ENCODE results near the gene CASQ2. TPM values are rescaled to one million over a fixed set of nuclear protein-coding genes. Genes with fewer than 3 reads are reported as not detected.

CASQ2 gene
- total RNA-seq, 1 experiment from 2014 or later = not detected

DNA sequence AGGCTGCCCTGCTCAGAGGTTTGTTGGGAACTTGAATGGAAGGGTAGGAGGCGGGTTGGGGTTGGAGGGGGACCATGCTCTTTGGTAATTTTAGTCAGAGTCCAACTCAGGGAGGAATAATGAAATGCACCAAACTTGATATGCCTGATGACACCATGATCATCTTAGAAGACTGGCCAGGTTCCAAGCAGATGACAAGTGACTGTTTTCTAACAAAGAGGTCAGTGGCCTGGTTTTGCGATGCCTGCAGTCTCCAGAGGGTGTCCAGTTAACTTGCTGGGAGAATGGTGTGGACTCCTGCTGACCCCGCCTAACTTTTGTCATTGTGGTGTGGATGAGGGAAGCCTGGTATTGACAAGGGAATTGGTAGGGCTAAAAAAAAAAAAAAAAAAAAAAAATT is 114.4 kb downstream of the CASQ2 start:
- Mint-ChIP-seq H3K36me3 (ENCODE audit: insufficient read depth, unreplicated experiment) (peaks cover 27% of the 10 kb centered on the region), H3K9me3 (ENCODE audit: unreplicated experiment) (no peaks in the 10 kb centered on the region), H3K4me3 (ENCODE audit: unreplicated experiment) (no peak overlapping the region), H3K27ac (ENCODE audit: low read depth, unreplicated experiment) (no peak overlapping the region), H3K4me1 (ENCODE audit: insufficient read depth, unreplicated experiment) (peaks cover 6% of the 10 kb centered on the region), H3K27me3 (ENCODE audit: insufficient read depth, unreplicated experiment) (no peaks in the 10 kb centered on the region)
- CTCF ChIA-PET = interaction anchor here (0.5 to 0.6 kb wide), 3 partner anchors 59 to 1171 kb away, joined by 3 to 6 read pairs (median 4); no protein-coding TSS in a partner anchor
- no peak for DNase-seq (ENCODE audit: unreplicated experiment)
- POLR2A ChIA-PET = interaction anchor here (0.6 kb wide), 1 partner anchor 78 kb away, joined by 3 read pairs; no protein-coding TSS in a partner anchor
- TF ChIP-seq, protein P1, sequence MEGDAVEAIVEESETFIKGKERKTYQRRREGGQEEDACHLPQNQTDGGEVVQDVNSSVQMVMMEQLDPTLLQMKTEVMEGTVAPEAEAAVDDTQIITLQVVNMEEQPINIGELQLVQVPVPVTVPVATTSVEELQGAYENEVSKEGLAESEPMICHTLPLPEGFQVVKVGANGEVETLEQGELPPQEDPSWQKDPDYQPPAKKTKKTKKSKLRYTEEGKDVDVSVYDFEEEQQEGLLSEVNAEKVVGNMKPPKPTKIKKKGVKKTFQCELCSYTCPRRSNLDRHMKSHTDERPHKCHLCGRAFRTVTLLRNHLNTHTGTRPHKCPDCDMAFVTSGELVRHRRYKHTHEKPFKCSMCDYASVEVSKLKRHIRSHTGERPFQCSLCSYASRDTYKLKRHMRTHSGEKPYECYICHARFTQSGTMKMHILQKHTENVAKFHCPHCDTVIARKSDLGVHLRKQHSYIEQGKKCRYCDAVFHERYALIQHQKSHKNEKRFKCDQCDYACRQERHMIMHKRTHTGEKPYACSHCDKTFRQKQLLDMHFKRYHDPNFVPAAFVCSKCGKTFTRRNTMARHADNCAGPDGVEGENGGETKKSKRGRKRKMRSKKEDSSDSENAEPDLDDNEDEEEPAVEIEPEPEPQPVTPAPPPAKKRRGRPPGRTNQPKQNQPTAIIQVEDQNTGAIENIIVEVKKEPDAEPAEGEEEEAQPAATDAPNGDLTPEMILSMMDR (IDR thresholded peaks at IDR 0.05; ENCODE audit: unreplicated experiment) = no peak
- intact Hi-C loops (cut with micrococcal nuclease) = no loop called here
- BruUV-seq (replicated peaks) = no TSS peak

GRCh38 chr1:115652236-115652788 is 116.2 kb downstream of the CASQ2 start:
- TF ChIP-seq, protein P1 (IDR thresholded peaks at IDR 0.05; ENCODE audit: unreplicated experiment) = no peak
- ChIA-PET POLR2A (interaction anchor here (0.8 kb wide), 1 partner anchor 11 kb away, joined by 3 read pairs; the partner anchor contains the start of gene VANGL1), CTCF (interaction anchor here (0.6 to 1.2 kb wide), 2 partner anchors 16 to 44 kb away, joined by 3 read pairs; no protein-coding TSS in a partner anchor)
- no peak for DNase-seq (ENCODE audit: unreplicated experiment)
- no peaks in the 10 kb centered on the region for H3K27me3 Mint-ChIP-seq (ENCODE audit: insufficient read depth, unreplicated experiment)
- no peaks in the 10 kb centered on the region for H3K9me3 Mint-ChIP-seq (ENCODE audit: unreplicated experiment)
- no peak overlapping the region for H3K4me3 Mint-ChIP-seq (ENCODE audit: unreplicated experiment)
- peaks cover 6% of the 10 kb centered on the region for H3K4me1 Mint-ChIP-seq (ENCODE audit: insufficient read depth, unreplicated experiment)
- peaks cover 27% of the 10 kb centered on the region for H3K36me3 Mint-ChIP-seq (ENCODE audit: insufficient read depth, unreplicated experiment)
- intact Hi-C loops (cut with micrococcal nuclease) = no loop called here
- no TSS peak for BruUV-seq (replicated peaks)
- no peak overlapping the region for H3K27ac Mint-ChIP-seq (ENCODE audit: low read depth, unreplicated experiment)

DNA sequence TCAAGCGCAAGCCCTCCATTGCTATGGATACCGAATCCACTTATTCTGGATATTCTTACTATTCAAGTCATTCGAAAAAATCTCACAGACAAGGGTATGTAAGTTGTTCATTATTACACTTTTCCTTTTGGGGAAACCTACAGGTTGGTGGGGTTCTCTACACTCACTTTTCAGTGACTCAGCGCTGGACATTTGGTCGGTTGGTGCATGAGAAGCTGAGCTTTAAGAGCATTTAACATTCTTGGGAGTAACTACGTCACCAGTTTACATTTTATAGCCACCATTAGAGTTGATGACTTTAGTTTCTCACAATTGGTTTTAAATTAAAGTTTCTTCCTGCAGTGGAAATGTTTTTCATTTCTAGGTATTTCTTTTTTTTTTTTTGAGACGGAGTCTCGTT is 117.1 kb downstream of the CASQ2 start:
- no peak overlapping the region for H3K4me3 Mint-ChIP-seq (ENCODE audit: unreplicated experiment)
- TF ChIP-seq, protein P1 (IDR thresholded peaks at IDR 0.05; ENCODE audit: unreplicated experiment) = no peak
- no TSS peak for BruUV-seq (replicated peaks)
- H3K27ac Mint-ChIP-seq (ENCODE audit: low read depth, unreplicated experiment) = no peak overlapping the region
- DNase-seq (ENCODE audit: unreplicated experiment) = no peak
- ChIA-PET POLR2A (no interaction called here), CTCF (interaction anchor here (0.6 to 1.2 kb wide), 2 partner anchors 19 to 43 kb away, joined by 3 read pairs; no protein-coding TSS in a partner anchor)
- H3K4me1 Mint-ChIP-seq (ENCODE audit: insufficient read depth, unreplicated experiment) = peaks cover 6% of the 10 kb centered on the region
- peaks cover 27% of the 10 kb centered on the region for H3K36me3 Mint-ChIP-seq (ENCODE audit: insufficient read depth, unreplicated experiment)
- no peaks in the 10 kb centered on the region for H3K9me3 Mint-ChIP-seq (ENCODE audit: unreplicated experiment)
- no peaks in the 10 kb centered on the region for H3K27me3 Mint-ChIP-seq (ENCODE audit: insufficient read depth, unreplicated experiment)
- intact Hi-C loops (cut with micrococcal nuclease) = no loop called here

DNA sequence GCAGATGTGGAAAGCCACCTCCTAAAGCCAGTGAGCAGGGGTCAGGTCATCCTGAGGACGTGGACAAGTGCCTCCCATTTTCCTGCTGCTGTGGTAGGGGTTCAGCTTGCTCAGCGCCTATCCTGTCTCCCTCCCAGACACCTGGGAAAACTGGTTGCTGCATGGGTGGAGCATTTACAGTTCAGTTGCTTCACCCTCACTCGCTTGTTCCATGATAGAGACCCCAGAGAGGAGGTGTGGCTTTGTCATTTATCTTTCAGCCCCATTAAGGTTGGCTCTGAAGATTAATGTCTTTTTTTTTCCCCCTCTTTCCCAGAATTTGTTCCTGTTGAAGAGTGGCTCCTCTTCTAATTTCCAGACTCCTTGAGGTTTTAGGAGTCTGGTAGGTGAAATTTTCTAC is 117.6 kb downstream of the CASQ2 start:
- H3K27me3 Mint-ChIP-seq (ENCODE audit: insufficient read depth, unreplicated experiment) = no peaks in the 10 kb centered on the region
- ChIA-PET CTCF (interaction anchor here (0.6 kb wide), 1 partner anchor 19 kb away, joined by 3 read pairs; no protein-coding TSS in a partner anchor), POLR2A (no interaction called here)
- H3K27ac Mint-ChIP-seq (ENCODE audit: low read depth, unreplicated experiment) = no peak overlapping the region
- intact Hi-C loops (cut with micrococcal nuclease) = no loop called here
- H3K36me3 Mint-ChIP-seq (ENCODE audit: insufficient read depth, unreplicated experiment) = peaks cover 27% of the 10 kb centered on the region
- no peak for DNase-seq (ENCODE audit: unreplicated experiment)
- H3K9me3 Mint-ChIP-seq (ENCODE audit: unreplicated experiment) = no peaks in the 10 kb centered on the region
- BruUV-seq (replicated peaks) = no TSS peak
- TF ChIP-seq, protein P1 (IDR thresholded peaks at IDR 0.05; ENCODE audit: unreplicated experiment) = no peak
- peaks cover 6% of the 10 kb centered on the region for H3K4me1 Mint-ChIP-seq (ENCODE audit: insufficient read depth, unreplicated experiment)
- H3K4me3 Mint-ChIP-seq (ENCODE audit: unreplicated experiment) = no peak overlapping the region

Other genes with a start within 250 kb of the CASQ2 start
- 10.5 and 16.4 TPM in 2 replicates for gene VANGL1, start 126.7 kb downstream of the CASQ2 start, total RNA-seq (2022)
- gene NHLH2, start 72.4 kb upstream of the CASQ2 start, total RNA-seq (2022) = not detected in 2 replicates
- gene SLC22A15, start 207.8 kb upstream of the CASQ2 start, total RNA-seq (2022) = 32.4 and 33.5 TPM in 2 replicates